Measurements from ENCODE around the gene HYAL2.
A peak's percentile ranks its signal among the peaks of the same experiment; 100 is the strongest.

The HYAL2 gene

DNA sequence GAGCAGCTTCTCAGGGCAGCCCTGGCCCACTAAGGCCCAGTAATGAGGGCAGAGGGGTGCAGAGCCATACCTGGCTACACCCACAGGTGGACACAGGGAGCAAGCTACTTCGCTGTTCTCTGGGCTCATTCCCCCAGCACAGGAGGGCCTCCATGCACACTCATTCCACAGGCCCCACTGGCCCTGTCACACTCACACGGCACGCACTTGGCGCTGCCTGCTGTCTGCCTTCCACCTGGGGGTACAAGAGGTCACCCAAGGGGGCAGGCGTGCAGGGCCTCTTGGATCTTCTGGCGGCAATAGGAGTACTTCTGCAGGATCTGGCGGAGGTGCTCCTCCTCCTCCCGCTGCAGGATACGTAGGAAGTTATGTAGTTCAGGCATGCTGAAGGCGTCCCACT lies 7.8 kb upstream of the HYAL2 start:
- TF ChIP-seq MYC (IDR thresholded peaks at IDR 0.05; ENCODE audit: low read depth, low read length), result no peak
- no peak for TF ChIP-seq POLR2A (IDR thresholded peaks at IDR 0.05; ENCODE audit: extremely low read depth, insufficient read length)
- TF ChIP-seq, protein P1, sequence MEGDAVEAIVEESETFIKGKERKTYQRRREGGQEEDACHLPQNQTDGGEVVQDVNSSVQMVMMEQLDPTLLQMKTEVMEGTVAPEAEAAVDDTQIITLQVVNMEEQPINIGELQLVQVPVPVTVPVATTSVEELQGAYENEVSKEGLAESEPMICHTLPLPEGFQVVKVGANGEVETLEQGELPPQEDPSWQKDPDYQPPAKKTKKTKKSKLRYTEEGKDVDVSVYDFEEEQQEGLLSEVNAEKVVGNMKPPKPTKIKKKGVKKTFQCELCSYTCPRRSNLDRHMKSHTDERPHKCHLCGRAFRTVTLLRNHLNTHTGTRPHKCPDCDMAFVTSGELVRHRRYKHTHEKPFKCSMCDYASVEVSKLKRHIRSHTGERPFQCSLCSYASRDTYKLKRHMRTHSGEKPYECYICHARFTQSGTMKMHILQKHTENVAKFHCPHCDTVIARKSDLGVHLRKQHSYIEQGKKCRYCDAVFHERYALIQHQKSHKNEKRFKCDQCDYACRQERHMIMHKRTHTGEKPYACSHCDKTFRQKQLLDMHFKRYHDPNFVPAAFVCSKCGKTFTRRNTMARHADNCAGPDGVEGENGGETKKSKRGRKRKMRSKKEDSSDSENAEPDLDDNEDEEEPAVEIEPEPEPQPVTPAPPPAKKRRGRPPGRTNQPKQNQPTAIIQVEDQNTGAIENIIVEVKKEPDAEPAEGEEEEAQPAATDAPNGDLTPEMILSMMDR (IDR thresholded peaks at IDR 0.05; ENCODE audit: low read depth, low read length), result no peak
- TF ChIP-seq, protein P2, sequence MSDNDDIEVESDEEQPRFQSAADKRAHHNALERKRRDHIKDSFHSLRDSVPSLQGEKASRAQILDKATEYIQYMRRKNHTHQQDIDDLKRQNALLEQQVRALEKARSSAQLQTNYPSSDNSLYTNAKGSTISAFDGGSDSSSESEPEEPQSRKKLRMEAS (IDR thresholded peaks at IDR 0.05; ENCODE audit: low read depth, low read length), result no peak
- H3K4me3 ChIP-seq (ENCODE audit: low read depth, low read length), result no peak overlapping the region
- DNase-seq (ENCODE audit: low read depth), result no peak

DNA sequence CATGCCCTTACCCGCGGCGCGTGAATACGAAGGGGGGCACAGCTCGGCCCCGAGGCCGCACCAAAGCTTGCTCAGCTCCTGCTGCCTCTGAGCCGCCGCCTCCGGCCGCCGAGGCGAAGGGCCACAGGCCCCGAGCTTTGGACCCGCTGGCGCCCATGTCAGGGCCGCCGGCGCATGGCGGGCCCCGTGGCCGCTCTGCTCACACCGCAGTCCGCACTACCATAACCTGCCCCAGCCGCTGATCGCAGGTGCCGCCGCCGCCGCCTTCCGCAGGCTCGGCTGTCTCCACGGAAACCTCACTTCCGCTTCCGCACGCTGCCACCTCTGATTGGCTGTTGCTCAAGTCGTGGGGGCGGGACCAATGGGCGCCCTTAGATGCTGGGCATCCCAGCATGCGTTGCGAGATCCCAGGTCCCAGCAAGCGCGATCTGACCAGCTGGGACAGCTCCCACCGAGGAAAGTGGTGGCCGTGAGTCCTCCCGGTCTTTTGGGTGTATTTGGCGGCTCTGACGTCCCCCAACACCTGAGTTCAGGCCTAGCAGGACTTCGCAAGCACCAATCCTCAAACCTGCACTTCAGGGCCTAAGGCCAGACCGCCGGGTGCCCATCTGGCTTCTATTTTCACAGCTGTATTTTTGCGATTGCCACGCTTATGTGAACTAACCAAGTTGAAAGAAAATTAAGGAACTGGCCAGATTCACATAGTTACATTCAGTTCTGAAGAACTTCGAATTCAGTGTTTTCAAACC lies 5.6 kb upstream of the HYAL2 start, which contains the start of gene TUSC2:
TSS of gene TUSC2 (minus strand) at position 281 of the 749 bp plus-strand sequence. CDS start at position 157, 124 bp downstream.
- DNase-seq (ENCODE audit: low read depth), result peak; percentile 97
- H3K4me3 ChIP-seq (ENCODE audit: low read depth, low read length), result peak within 1 kb of the TSS; percentile 91
- TF ChIP-seq POLR2A (IDR thresholded peaks at IDR 0.05; ENCODE audit: extremely low read depth, insufficient read length), result peak; percentile 69
- TF ChIP-seq, protein P2 (IDR thresholded peaks at IDR 0.05; ENCODE audit: low read depth, low read length), result peak; percentile 56; the same call in 1 of the 2 replicates
- TF ChIP-seq, protein P1 (IDR thresholded peaks at IDR 0.05; ENCODE audit: low read depth, low read length), result no peak
- TF ChIP-seq MYC (IDR thresholded peaks at IDR 0.05; ENCODE audit: low read depth, low read length), result no peak; the same call in 1 of the 2 replicates

DNA sequence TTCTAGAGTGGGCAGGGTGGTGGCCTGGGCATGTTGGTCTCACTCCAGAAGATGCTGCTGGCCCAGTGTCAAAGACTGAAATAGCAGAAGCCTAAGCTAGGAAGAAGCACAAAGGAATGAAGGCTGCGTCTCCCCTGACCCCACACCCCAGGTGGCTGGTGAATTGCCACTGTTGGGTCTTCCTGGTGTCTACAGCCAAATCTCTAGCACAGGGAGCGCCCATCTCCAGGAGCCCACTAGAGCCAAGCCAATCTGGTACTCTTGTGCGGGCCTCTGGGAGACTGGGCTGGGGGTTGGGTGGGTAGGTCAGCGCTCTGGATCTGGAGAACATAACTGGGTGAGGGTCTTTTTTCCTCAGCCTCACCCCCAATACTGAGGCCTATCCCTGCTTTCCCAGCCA lies 4.6 kb upstream of the HYAL2 start:
- H3K4me3 ChIP-seq (ENCODE audit: low read depth, low read length), result peak overlapping the region; percentile 91
- TF ChIP-seq, protein P2 (IDR thresholded peaks at IDR 0.05; ENCODE audit: low read depth, low read length), result no peak
- TF ChIP-seq, protein P1 (IDR thresholded peaks at IDR 0.05; ENCODE audit: low read depth, low read length), result no peak
- TF ChIP-seq MYC (IDR thresholded peaks at IDR 0.05; ENCODE audit: low read depth, low read length) (no peak), POLR2A (IDR thresholded peaks at IDR 0.05; ENCODE audit: extremely low read depth, insufficient read length) (no peak)
- DNase-seq (ENCODE audit: low read depth), result no peak

DNA sequence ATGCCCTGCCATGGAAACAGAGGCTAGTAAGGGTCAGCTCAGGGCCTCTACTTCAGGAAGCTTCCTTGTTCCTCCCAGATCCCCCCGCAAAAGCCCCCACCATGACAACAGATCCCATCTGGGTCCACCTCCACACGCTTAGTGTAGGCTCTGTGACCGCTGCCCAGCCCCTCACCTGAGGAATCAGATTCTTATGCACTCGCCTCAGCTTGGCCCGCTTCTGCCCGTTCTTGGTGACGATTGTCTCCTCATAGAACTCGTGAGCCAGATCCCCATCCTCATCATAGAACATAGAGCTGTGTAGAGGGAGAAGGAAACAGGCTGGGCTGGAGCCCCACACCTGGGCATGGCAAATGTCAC lies 3.6 kb upstream of the HYAL2 start:
- TF ChIP-seq POLR2A (IDR thresholded peaks at IDR 0.05; ENCODE audit: extremely low read depth, insufficient read length) (no peak), MYC (IDR thresholded peaks at IDR 0.05; ENCODE audit: low read depth, low read length) (no peak)
- TF ChIP-seq, protein P2 (IDR thresholded peaks at IDR 0.05; ENCODE audit: low read depth, low read length), result no peak
- TF ChIP-seq, protein P1 (IDR thresholded peaks at IDR 0.05; ENCODE audit: low read depth, low read length), result no peak
- H3K4me3 ChIP-seq (ENCODE audit: low read depth, low read length), result no peak overlapping the region
- DNase-seq (ENCODE audit: low read depth), result no peak

DNA sequence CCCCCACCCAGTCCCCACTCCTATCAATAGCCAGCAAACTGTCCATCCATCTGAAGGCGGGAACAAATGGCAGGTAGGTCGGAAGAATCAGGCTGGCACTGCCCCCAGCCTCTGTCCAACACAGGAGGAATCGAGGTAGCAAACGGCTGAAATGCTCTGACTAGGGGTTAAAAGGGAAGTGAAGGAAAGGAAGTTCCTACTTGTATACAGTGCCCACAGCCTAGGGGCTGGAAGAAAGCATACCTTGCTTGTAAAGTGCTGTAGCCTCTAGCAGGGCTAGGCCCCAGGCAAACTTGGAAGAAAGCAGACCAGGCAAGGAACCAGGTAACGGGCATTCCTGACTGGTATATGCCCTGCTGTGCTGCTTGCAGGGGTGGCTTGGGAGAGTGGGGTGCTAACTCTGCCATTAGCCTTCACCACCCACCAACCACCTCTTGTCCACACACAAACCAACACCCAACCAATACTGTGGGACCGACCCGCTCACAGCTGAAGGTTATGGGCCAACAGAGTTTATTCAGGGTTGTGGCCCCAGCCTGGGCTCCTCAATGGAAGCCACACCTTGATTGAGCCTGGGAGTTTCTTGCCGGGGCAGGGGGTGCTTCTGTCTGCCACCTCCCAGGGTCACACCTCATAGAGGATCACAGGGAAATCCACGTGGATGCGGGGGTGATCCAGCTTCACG lies 3.1 kb upstream of the HYAL2 start:
- DNase-seq (ENCODE audit: low read depth), result no peak
- TF ChIP-seq, protein P2 (IDR thresholded peaks at IDR 0.05; ENCODE audit: low read depth, low read length), result no peak
- TF ChIP-seq, protein P1 (IDR thresholded peaks at IDR 0.05; ENCODE audit: low read depth, low read length), result no peak
- TF ChIP-seq POLR2A (IDR thresholded peaks at IDR 0.05; ENCODE audit: extremely low read depth, insufficient read length), result no peak
- TF ChIP-seq MYC (IDR thresholded peaks at IDR 0.05; ENCODE audit: low read depth, low read length), result no peak
- H3K4me3 ChIP-seq (ENCODE audit: low read depth, low read length), result no peak overlapping the region

Measured in NB4 (cell line).